COR-L47 (cell line): ENCODE results near the gene CD300H.
"Not testable (repeated sequence)": the region's sequence is repeated elsewhere in the genome, so short reads cannot be mapped to it uniquely, and the experiment has no call there.

Experiments
- DNase-seq: peaks from one replicate; lab custom pipeline; 2025; lab: John Stamatoyannopoulos, UW

Gene CD300H

DNA sequence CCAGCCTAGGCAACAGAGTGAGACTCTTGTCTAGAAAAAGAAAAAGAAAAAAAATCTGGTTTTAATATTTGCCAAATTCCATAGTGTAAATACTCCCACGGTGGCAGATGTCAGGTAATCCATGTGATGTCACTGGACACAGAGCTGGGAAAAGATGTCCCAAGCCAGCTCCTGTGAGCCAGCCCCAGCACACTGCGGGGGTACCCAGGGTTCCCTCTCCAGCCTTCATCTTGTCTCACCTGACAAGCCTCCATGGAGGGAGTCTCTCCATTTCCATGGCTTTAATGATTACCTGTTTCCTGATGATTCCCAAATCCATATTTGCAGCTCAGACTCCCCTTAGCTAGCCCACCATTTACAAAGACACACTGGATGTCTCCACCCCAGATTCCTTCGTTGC lies 40.6 kb downstream of the CD300H start:
- no peak for DNase-seq

DNA sequence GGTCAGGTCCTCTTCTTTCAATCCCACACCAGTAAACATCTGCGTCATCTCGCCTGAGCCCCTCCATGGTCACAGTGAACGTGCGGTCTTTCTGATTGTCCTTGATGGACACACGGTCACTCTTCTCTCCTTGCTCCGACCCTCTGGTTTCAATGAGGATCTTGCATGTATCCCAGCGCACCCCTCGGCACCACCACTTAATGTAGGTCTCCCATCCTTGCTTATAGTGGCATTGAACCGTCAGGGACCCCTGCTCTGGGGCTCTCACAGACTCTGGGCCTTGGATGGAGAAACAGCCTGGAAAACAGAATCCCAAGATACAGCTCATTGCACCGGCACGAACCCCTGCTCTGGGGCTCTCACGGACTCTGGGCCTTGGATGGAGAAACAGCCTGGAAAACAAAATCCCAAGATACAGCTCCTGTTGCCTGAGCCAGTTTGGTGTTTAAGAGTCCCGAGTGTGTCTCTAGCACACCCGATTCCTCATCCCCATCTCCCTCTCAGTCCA lies 41.5 kb downstream of the CD300H start:
- DNase-seq: no peak

DNA sequence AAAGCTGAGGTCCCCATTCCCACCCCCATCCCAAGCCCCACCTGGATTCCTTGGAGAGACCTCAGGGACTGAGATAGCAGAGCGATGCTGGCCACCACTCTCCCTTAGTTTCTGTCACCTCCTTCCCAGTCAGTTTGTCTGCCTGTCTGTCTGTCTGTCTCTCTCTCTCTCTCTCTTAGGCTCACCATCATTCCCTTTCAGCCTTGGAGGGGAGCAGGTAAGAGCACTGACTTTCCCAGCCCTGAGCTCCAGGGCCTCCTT lies 41.9 kb downstream of the CD300H start:
- no peak for DNase-seq

DNA sequence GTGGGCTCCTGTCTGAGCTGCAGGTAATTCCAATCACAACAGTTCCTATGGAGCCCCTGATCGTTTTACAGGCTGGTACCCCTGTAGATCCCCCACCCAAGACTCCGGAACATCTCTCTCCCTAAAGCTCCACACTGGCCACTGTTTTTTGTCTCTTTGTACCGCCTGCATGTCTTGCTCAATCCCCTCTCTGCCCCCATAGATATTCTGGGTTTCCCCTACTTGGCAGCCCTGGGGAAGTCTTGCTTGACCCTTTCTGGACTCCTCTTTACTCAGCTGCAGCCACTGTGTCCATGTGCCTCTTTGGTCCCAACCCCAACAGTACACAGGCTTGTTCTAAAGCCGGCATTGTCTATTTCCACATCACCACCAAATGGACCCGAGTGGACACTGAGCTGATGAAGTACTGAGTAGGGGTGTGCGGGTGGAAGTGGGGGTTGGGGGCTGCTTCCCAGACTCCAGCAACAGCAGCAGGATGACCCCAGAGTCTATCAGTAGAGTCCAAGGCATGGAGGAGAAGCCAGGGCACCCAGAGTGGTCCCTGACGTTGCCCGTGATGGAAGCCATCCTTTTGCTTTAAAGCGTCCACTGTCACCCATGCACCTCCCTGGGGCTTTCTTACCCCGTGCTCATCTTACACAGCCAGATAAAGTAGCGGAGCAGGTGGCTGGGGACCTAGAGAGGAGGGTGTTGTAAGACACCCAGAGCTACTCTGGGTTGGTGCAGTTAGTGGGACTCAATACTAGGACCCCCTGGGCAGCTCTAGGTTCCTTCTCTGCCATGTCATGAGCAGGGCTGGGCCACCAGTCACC lies 42.5 kb downstream of the CD300H start:
- DNase-seq: no peak

DNA sequence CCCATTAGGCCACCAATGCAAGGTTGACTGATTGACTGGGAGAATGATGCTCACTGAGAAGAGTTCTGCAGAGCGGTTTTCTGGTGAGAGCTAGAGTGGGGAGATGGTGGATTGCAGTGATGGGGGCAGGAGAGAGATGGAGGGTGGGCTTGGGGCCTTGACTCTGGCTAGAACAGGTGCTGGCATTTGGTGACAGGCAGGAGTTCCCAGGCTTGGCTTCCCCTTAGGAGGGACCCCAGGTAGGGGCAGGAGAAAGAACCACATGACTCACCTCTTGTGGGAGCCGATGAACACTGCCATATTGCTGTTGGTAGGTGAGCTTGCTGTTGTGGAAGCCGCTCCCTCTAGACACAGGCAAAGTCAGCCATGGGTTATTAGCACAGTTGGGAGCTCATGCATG lies 44.0 kb downstream of the CD300H start:
- no peak for DNase-seq

DNA sequence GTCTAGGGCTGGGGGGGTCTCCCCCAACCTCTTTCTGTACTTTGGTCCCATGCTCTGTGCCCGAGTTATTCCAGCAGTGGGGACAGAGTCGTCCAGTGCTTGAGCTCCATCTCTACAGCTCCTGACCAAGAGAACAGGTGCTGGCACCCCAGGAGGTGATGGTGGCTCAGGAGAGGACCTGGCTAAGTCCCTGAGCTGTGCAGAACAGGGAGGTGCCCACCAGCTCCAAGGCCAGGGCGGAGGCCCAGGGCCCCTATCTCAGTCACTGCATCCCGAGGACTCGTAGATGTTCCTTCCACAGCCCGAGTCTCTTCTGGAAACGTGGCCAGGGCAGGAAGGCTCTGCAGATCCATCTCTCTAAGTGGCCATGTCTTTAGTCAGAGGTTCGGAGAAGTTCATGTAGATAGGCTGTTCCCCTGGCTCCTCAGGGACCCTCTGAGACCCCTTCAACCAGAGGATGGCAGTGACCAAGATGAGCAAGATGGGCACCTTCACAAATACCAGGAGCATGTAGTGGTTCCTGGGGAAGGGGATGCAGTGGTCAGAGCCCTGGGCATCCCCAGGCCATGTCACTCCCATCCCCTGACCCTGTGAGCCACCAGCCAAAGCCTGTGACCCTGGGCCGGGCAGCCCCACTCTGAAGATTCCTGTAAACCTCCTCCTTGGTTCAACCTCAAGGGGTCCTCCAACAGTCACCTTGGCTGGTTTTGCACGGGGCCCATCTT lies 44.8 kb downstream of the CD300H start:
- no peak for DNase-seq

DNA sequence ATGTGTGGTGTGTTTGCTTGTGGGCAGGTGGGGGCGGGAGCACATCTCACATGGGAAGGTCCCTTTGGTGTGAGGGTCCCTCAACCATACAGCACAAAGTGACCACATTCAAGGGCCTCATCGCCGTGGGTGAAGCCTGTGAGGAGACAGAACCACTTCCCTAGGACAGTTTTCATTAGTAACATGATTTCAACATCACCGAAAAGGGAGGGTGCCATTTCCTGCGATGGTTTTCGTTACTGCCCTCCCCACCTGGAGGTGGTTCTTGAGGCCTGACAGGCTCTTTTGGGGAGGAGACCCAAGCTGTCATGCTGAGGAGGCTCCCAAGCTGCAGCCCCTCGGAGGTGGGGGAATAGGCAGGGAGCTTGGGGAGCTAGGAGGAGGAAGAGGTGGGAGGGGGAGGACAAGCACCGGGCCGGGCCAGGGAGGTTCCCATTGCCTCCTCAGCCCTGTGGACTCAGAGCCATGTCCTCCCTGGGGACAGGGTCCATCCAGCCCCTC lies 45.6 kb downstream of the CD300H start:
- DNase-seq: no peak

DNA sequence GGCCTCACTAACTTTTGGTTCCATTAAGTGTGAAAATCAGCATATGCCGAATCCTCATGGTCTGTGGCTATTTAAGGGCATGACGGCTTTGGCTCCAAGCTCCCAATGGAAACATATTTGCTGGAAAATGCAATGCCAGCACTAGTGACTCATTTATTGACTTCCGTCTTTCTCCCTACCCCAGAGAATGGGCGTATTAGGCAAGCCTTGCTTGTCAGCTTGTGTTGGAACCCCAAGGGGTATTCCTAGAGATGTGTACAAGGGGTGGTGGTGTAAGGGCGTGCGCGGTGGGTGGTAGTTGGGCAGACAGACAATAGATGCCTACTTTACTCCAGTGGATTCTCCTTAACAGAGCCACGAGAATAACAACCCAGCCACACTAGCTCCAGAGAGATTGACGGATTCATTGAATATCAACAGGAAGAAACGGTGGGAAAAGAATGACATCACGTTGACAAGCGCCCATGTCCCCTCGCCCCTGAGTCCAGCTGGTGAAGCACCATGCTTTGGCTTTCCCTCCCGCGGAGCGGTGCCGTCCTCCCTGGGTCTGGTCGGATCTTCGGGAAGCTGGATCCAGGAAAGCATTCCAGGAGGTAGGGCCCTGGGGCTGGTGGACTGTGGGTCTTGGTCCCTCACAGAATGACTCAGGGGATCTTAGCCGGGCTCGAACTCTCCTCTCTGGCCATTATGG lies 46.4 kb downstream of the CD300H start:
- DNase-seq: no peak

DNA sequence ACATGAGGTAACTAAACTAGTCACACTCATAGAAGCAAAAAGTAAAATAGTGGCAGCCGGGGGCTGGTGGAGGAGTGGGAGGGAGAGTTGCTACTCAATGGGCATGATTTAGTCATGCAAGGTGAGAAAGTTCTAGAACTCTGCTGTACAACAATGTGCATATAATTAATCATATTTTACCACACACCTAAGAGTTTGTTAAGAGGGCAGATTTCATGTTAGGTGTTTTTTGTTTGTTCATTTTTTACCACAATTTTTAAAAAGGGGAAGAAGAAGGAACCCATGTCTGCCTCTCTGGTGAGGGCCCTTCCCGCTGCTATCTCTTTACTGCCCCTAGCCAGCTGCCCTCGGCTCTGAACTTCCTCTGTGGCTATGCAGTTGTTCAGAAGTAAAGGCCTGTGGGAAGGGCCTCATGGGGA lies 47.3 kb downstream of the CD300H start:
- no peak for DNase-seq

DNA sequence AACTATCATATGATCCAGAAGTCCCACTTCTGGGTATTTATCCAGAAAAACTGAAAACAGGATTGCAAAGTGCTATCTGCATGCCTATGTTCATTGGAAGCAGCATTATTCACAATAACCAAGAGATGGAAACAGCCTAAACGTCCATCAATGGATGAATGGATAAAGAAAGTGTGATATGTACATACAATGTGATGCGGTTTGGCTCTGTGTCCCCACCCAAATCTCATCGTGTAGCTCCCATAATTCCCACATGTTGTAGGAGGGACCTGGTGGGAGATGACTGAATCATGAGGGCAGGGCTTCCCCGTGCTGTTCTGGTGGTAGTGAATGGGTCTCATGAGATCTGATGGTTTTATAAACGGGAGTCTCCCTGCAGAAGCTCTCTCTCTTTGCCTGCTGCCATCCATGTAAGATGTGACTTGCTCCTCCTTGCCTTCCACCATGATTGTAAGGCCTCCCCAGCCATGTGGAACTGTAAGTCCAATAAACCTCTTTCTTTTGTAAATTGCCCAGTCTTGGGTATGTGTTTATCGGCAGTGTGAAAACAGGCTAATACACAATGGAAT lies 48.8 kb downstream of the CD300H start:
- DNase-seq: not testable (repeated sequence)

DNA sequence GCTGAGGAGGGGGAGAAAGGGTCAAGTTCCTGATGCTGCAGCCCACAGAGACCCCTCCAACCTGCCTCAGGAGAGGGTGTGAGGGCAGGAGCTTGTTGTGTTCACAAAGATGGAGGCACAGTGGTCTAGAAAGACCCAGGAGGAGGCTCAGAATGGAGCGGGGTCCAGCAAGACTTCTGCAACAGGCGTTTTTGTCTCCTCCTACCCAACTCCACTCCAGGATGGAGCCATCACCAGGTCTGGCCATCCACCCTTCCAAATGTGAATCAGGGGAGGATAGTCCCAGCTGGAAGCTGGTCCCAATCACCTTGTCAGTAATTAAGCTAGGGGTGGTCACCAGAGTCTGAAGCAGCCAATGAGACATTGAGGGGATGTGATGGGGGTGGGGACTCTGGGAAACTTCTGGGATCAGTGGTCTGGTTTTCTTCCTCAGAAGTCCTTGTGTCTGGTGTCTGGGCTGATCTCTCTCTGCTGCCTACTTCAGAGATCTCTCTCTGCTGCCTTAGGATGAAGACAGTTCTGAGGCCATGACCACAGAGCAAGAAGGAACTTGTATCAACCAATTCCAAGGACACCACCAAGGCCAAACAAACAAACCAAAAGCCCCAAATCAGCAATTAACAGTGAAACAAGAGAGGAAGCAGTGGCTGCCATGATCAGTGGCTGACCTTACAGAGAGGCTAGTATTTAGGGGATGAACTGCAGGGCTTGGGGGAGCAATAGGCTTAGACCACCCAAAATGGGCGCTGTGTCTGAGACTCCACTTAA lies 50.6 kb downstream of the CD300H start:
- DNase-seq: no peak

DNA sequence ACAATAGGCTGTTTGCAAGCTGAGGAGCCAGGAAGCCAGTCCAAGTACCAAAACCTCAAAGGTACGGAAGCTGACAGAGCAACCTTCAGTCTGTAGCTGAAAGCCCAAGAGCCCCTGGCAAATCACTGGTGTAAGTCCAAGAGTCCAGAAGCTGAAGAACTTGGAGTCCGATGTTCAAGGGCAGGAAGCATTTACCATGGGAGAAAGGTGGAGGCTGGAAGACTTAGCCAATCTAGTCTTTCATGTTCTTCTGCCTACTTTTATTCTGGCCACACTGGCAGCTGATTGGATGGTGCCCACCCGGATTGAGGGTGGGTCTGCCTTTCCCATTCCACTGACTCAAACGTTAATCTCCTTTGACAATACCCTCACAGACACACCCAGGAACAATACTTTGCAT lies 51.4 kb downstream of the CD300H start:
- no peak for DNase-seq

DNA sequence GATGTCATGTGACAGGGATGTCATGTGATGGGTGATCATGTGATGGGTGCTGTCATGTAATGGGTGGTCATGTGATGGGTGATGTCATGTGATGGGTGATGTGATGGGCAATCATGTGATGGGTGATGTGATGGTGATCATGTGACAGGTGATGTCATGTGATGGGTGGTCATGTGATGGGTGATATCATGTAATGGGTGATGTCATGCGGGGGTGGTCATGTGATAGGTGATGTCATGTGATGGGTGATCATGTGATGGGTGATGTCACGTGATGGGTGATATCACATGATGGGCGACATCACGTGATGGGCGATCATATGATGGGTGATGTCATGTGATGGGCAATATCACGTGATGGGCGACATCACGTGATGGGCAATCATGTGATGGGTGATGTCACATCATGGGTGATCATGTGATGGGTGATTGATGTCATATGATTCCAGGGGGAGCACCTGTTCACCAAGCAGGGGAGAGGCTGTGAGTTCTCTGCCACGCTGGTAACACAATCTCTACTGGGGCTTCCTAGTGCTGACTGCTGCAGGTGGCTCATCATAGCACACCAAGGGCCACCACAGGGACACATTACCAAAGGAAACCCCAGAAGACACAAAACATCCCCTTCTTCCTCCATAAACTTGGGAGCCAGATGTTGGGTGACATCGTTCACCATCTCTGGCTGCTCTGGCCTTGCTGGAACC lies 52.5 kb downstream of the CD300H start:
- DNase-seq: no peak

DNA sequence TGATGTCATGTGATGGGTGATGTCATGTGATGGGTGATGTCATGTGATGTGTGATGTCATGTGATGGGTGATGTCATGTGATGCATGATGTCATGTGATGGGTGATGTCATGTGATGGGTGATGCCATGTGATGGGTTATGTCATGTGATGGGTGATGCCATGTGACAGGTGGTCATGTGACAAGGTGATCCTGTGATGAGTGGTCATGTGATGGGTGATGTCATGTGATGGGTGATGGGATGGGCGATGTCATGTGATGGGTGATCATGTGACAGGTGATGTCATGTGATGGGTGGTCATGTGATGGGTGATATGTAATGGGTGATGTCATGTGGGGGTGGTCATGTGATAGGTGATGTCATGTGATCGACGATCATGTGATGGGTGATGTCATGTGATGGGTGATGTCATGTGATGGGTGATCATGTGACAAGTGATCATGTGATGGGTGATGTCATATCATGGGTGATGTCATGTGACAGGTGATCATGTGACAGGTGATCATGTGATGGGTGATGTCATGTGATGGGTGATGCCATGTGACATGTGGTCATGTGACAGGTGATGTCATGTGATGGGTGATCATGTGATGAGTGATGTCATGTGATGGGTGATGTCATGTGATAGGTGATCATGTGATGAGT lies 53.2 kb downstream of the CD300H start:
- no peak for DNase-seq

DNA sequence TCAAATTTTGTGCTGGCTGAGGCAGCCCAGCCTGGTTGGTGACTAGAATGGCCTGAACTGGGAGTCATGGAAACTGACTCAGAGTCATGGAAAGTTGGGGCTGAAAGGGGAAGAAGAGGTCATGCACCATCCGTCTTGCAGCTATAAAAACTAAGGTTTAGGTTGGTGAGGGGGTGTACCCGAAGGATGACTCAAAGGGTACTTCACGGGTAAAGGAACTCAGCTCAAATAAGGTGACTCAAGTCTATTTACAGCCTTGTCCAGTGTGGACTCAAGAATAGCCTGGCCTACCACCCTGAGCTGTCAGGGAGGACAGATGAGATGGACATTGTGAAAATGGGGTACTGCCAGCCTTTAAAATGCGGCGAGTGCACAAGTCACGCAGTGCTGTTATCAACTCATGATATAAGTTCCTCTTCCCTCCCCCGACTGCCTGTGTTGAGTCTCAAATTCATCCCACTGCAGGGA lies 54.7 kb downstream of the CD300H start:
- DNase-seq: no peak

DNA sequence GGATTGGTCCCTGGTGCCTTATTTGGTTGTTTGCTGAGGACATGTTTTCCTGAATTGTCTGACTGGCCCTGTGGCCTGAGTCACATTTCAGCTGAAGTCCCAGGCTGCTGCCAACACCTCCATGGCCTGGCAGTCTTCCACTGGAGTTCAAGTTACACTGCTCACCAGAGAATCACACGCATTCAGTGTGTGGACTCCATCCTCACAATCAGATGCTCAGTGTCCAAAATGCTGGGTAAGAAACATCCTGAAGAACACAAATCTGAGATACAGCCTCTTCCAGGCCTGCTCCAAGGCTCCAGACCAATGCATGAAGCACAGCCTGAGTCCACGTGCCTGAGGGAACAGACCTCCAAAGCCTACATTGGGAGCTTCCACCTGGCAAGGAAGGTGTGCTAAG lies 55.3 kb downstream of the CD300H start:
- DNase-seq: no peak
